GM06990 (cell line): ENCODE data around the gene VSTM4.

Source experiments
- DNase-seq: peaks from one replicate; pipeline ENCODE4 v3.0.0-alpha.2; 2011; ENCODE audit not compliant: insufficient read length; ENCODE audit errors: extremely low read depth
- H3K27me3 ChIP-seq: replicated peaks from 2 replicates; pipeline ENCODE4 v1.6.0; 2011; ENCODE audit warnings: low read length; ENCODE audit not compliant: control insufficient read depth, insufficient read depth
- H3K36me3 ChIP-seq: 2 replicates; pipeline ENCODE4 v1.5.1; 2011; ENCODE audit warnings: low read length; ENCODE audit not compliant: control insufficient read depth, insufficient read depth
- H3K4me3 ChIP-seq: replicated peaks from 2 replicates; pipeline ENCODE4 v1.5.1; 2011; ENCODE audit warnings: low read depth, mild to moderate bottlenecking, control low read depth, low read length
- CTCF ChIP-seq: IDR thresholded peaks from 2 replicates; pipeline ENCODE4 v1.5.1; 2011; ENCODE audit warnings: low read length, control low read depth, mild to moderate bottlenecking, inconsistent platforms; ENCODE audit not compliant: insufficient read depth, poor library complexity, severe bottlenecking

Gene VSTM4

GRCh38 chr10:49119746-49120145 lies 4.4 kb upstream of the VSTM4 start:
- no peak for DNase-seq
- TF ChIP-seq CTCF, result no peak

GRCh38 chr10:49118430-49119074 lies 3.2 kb upstream of the VSTM4 start:
- Histone ChIP-seq H3K36me3 (no peaks in the 10 kb centered on the region), H3K27me3 (no peaks in the 10 kb centered on the region; the same call in 1 of the 2 replicates), H3K4me3 (no peak overlapping the region)
- DNase-seq, result no peak
- TF ChIP-seq CTCF, result no peak

More at GRCh38 chr10:49119746-49120145, 4.4 kb upstream of the VSTM4 start:
- H3K36me3 ChIP-seq, result no peaks in the 10 kb centered on the region
- H3K4me3 ChIP-seq, result no peak overlapping the region
- H3K27me3 ChIP-seq, result no peaks in the 10 kb centered on the region; the same call in 1 of the 2 replicates

- no peak for DNase-seq
- H3K4me3 ChIP-seq, result no peak overlapping the region
- H3K36me3 ChIP-seq, result no peaks in the 10 kb centered on the region
- no peaks in the 10 kb centered on the region; the same call in 1 of the 2 replicates for H3K27me3 ChIP-seq
- TF ChIP-seq CTCF, result no peak
These were observed 2.2 kb upstream of the VSTM4 start for GRCh38 chr10:49117376-49118070.

- no peaks in the 10 kb centered on the region for H3K36me3 ChIP-seq
- TF ChIP-seq CTCF, result no peak
- DNase-seq, result no peak
- no peak overlapping the region for H3K4me3 ChIP-seq
- no peaks in the 10 kb centered on the region; the same call in 1 of the 2 replicates for H3K27me3 ChIP-seq
These were observed 1.4 kb upstream of the VSTM4 start for GRCh38 chr10:49116509-49117375.

- no peak overlapping the region for H3K4me3 ChIP-seq
These were observed 630 bp upstream of the VSTM4 start for GRCh38 chr10:49115796-49116508.

More at GRCh38 chr10:49115796-49116508, 630 bp upstream of the VSTM4 start:
- no peak for DNase-seq
- TF ChIP-seq CTCF, result no peak
- no peaks in the 10 kb centered on the region; the same call in 1 of the 2 replicates for H3K27me3 ChIP-seq
- no peaks in the 10 kb centered on the region for H3K36me3 ChIP-seq
